Naive thymus-derived CD4-positive, alpha-beta T cell (primary cell): Measurements from ENCODE around the gene ENG. TPM values are rescaled to one million over a fixed set of nuclear protein-coding genes. Genes with fewer than 3 reads are reported as not detected.
A peak's percentile ranks its signal among the peaks of the same experiment; 100 is the strongest.

Source experiments
- ATAC-seq: fragments of 150-1000 bp; cut with Tn5 transposase; 2 replicates; pipeline ENCODE4 v1.10.0; 2021; ENCODE audit warnings: mild to moderate bottlenecking, moderate library complexity
- CTCF ChIA-PET: fragments of 350-600 bp; sonication (Branson Sonifier 250); formaldehyde crosslinking; loops from one replicate; lab custom pipeline; 2021; ENCODE audit warnings: antibody characterized with exemption; lab: Charles Lee
- POLR2A ChIA-PET: fragments of 350-600 bp; sonication (Branson Sonifier 250); formaldehyde crosslinking; loops from one replicate; lab custom pipeline; 2021; ENCODE audit warnings: antibody characterized with exemption, inconsistent platforms; lab: Charles Lee
- DNase-seq, 9 donors: peaks; one replicate each; pipeline versions ENCODE4 v3.0.0 to v3.0.0-alpha.2; 2020 to 2022; ENCODE audit warnings: mixed read lengths in 1 of 9
- H3K27ac ChIP-seq: one replicate; pipeline ENCODE4 v1.7.0; 2013; ENCODE audit warnings: mild to moderate bottlenecking, low read depth, low read length, moderate library complexity
- H3K27me3 ChIP-seq, 2 donors: one replicate each; pipeline ENCODE4 v1.7.0; 2013; ENCODE audit warnings: low read length in 2 of 2, mild to moderate bottlenecking in 2 of 2, moderate library complexity in 2 of 2; ENCODE audit not compliant: control insufficient read depth in 2 of 2, insufficient read depth in 2 of 2
- H3K36me3 ChIP-seq, 3 experiments: 1 replicate in 2 of 3; 2 replicates in 1 of 3; pipeline ENCODE4 v1.7.0; 2013; ENCODE audit warnings: low read length in 3 of 3, mild to moderate bottlenecking in 3 of 3, moderate library complexity in 1 of 3; ENCODE audit not compliant: insufficient read depth in 3 of 3, control insufficient read depth in 2 of 3
- H3K4me1 ChIP-seq, 2 donors: one replicate each; pipeline ENCODE4 v1.7.0; 2013; ENCODE audit warnings: low read length in 2 of 2, mild to moderate bottlenecking in 2 of 2, moderate library complexity in 1 of 2; ENCODE audit not compliant: control insufficient read depth in 2 of 2, insufficient read depth in 2 of 2
- H3K4me3 ChIP-seq: 2 replicates; pipeline ENCODE4 v1.7.0; 2013; ENCODE audit warnings: mild to moderate bottlenecking, low read length
- H3K9me3 ChIP-seq, 3 experiments: 1 replicate in 2 of 3; 2 replicates in 1 of 3; pipeline ENCODE4 v1.7.0; 2013; ENCODE audit warnings: low read length in 3 of 3; ENCODE audit not compliant: control insufficient read depth in 2 of 3
- H3K27ac Mint-ChIP-seq, 9 donors: one replicate each; pipeline ENCODE4 v1.8.0; 2020 to 2022; ENCODE audit warnings: mixed read lengths in 9 of 9, mild to moderate bottlenecking in 8 of 9, moderate library complexity in 5 of 9, inconsistent platforms in 2 of 9
- H3K27me3 Mint-ChIP-seq, 5 donors: one replicate each; pipeline ENCODE4 v1.8.0; 2021 to 2022; ENCODE audit warnings: mixed read lengths in 5 of 5, mild to moderate bottlenecking in 1 of 5
- H3K36me3 Mint-ChIP-seq, 5 donors: one replicate each; pipeline ENCODE4 v1.8.0; 2020 to 2022; ENCODE audit warnings: mixed read lengths in 5 of 5, mild to moderate bottlenecking in 3 of 5, inconsistent platforms in 1 of 5
- H3K4me1 Mint-ChIP-seq, 7 donors: one replicate each; pipeline ENCODE4 v1.8.0; 2020 to 2022; ENCODE audit warnings: mixed read lengths in 7 of 7, mild to moderate bottlenecking in 3 of 7, inconsistent platforms in 1 of 7
- H3K4me3 Mint-ChIP-seq, 10 donors: one replicate each; pipeline ENCODE4 v1.8.0; 2020 to 2022; ENCODE audit warnings: mild to moderate bottlenecking in 10 of 10, mixed read lengths in 10 of 10, moderate library complexity in 6 of 10, inconsistent platforms in 2 of 10
- H3K9me3 Mint-ChIP-seq, 11 donors: one replicate each; pipeline ENCODE4 v1.8.0; 2020 to 2022; ENCODE audit warnings: mixed read lengths in 11 of 11, mild to moderate bottlenecking in 4 of 11, inconsistent platforms in 1 of 11, moderate library complexity in 1 of 11
- intact Hi-C, 2 donors: fragments of 100-400 bp; cut with micrococcal nuclease; formaldehyde crosslinking; loops; one replicate each; pipeline ENCODE4 v1.15.1; 2023
- polyA plus RNA-seq, 2 donors: library from polyadenylated mRNA; unstranded; fragments of 300-500 nt; fragmentation: Illumina TruSeq; gene quantifications; one replicate each; pipeline ENCODE4 v1.2.3, GENCODE V29; 2021
- total RNA-seq, 6 experiments: library from RNA in 5 of 6; stranded (reverse) in 5 of 6; gene quantifications; 1 replicate in 5 of 6; 2 replicates in 1 of 6; pipeline ENCODE4 v1.2.3 and lab custom pipeline; 2021 to 2026

Gene ENG
- total and polyA plus RNA-seq, 7 experiments from 2014 or later, result 4.5 to 25.8 (median 11.2) TPM

DNA sequence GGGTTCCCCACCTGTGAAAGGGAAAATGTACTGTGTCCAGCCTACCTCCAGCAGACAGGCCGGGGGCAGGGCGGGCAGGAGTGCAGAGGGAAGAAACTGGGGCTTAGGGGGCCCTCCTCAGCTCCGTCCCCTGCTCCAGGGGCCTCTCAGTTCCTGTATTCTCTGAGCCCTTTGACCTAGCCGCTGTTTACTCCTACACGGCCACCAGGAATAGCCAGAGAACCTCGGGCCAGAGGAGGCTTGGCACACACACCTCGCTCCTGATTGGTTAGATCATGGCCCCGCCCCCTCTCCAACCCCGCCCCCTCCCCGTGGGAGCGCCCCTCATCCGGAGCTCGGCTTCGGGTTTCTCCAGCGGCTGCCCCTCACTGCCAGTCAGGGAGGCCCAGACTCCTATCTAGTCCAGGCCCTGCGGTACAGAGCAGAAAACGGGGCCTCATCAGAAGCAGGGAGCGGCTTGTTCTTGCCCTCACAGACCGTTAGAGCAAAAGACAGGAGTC, 42.8 kb upstream of the ENG start:
- intact Hi-C loops, result no loop called here
- H3K36me3 Mint-ChIP-seq, result peaks cover 25 to 48% (median 47%) of the 10 kb centered on the region in 5 donors
- Histone ChIP-seq H3K27me3 (no peaks in the 10 kb centered on the region), H3K27ac (peak overlapping the region; percentile 37), H3K9me3 (peaks cover 0 to 23% (median 3%) of the 10 kb centered on the region in 3 experiments), H3K36me3 (peaks cover 21 to 47% (median 26%) of the 10 kb centered on the region in 3 experiments), H3K4me1 (peaks cover 10 to 11% of the 10 kb centered on the region in 2 donors), H3K4me3 (no peak overlapping the region)
- ChIA-PET CTCF (interaction anchor here (1.2 kb wide), 1 partner anchor 25 kb away, joined by 4 read pairs; no protein-coding TSS in a partner anchor), POLR2A (interaction anchor here (0.6 to 2.6 kb wide), 4 partner anchors 9 to 18 kb away, joined by 3 to 12 read pairs (median 4); no protein-coding TSS in a partner anchor)
- ATAC-seq (peak; percentile 36), DNase-seq (peak in 1 of 9 donors; percentile 32)
- peak overlapping the region in 4 of 9 donors; percentile 15 to 65 (median 39) for H3K27ac Mint-ChIP-seq
- H3K4me1 Mint-ChIP-seq, result peaks cover 6 to 47% (median 29%) of the 10 kb centered on the region in 7 donors
- peak overlapping the region in 8 of 10 donors; percentile 2 to 90 (median 60) for H3K4me3 Mint-ChIP-seq
- H3K27me3 Mint-ChIP-seq, result no peaks in the 10 kb centered on the region
- peaks cover 0 to 36% (median 10%) of the 10 kb centered on the region in 11 donors for H3K9me3 Mint-ChIP-seq

DNA sequence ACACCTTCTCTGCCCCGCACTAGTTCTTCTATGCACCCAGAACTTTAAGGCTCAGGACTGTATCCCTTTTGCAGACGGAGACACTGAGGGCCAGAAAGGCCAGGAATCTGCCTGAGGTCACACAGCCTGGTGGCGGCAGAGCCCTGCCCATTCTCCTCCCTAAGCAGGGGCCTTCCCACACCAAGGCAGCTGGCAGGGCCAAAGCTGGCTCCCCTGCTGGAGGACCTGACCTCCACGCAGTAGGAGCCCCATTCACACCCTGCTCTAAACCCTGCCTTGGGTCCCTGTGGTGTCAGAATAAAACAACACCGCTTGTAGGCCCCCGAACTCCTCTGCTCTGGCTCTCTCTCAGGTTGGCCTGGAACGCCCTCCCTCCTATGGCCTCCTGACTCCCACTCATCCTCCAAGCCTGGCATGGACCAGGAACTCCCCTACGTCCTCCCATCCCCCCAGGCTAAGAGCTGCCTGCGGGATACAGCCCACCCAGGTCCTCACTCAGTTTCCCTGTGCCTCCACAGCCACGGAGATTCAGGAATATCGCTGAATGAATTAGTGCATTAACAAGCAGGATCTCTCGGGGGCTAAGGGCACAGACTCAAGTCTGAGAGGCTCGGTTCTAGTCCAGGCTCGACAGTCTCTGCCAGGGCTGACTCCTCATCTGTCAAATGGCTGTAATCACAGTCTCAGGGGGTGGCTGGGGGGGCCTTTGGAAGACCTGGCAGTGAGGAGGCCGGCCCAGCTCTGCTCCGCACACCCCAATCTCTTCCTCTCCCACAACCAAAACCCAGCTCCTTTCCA, 42.1 kb upstream of the ENG start:
- DNase-seq (peak in 1 of 9 donors; percentile 1), ATAC-seq (no peak)
- no peak overlapping the region for H3K4me3 ChIP-seq
- peaks cover 10 to 11% of the 10 kb centered on the region in 2 donors for H3K4me1 ChIP-seq
- Mint-ChIP-seq H3K36me3 (peaks cover 25 to 51% (median 49%) of the 10 kb centered on the region in 5 donors), H3K4me1 (peaks cover 8 to 41% (median 24%) of the 10 kb centered on the region in 7 donors), H3K9me3 (peaks cover 0 to 36% (median 10%) of the 10 kb centered on the region in 11 donors), H3K27ac (peak overlapping the region in 5 of 9 donors; percentile 15 to 51 (median 34)), H3K27me3 (no peaks in the 10 kb centered on the region), H3K4me3 (peak overlapping the region in 2 of 10 donors; percentile 89 to 90)
- H3K9me3 ChIP-seq, result peaks cover 0 to 23% (median 3%) of the 10 kb centered on the region in 3 experiments
- POLR2A ChIA-PET, result interaction anchor here (0.6 to 2.6 kb wide), 6 partner anchors 8 to 43 kb away, joined by 3 to 12 read pairs (median 4); no protein-coding TSS in a partner anchor
- intact Hi-C loops, result no loop called here
- H3K36me3 ChIP-seq, result peaks cover 23 to 52% (median 26%) of the 10 kb centered on the region in 3 experiments
- peak overlapping the region; percentile 35 for H3K27ac ChIP-seq
- H3K27me3 ChIP-seq, result no peaks in the 10 kb centered on the region
- CTCF ChIA-PET, result interaction anchor here (1.2 kb wide), 1 partner anchor 25 kb away, joined by 4 read pairs; no protein-coding TSS in a partner anchor

- Histone ChIP-seq H3K36me3 (peaks cover 23 to 59% (median 26%) of the 10 kb centered on the region in 3 experiments), H3K27me3 (no peaks in the 10 kb centered on the region), H3K27ac (no peak overlapping the region), H3K4me3 (no peak overlapping the region), H3K4me1 (peaks cover 10 to 11% of the 10 kb centered on the region in 2 donors), H3K9me3 (peaks cover 0 to 23% (median 3%) of the 10 kb centered on the region in 3 experiments)
- peaks cover 25 to 56% (median 51%) of the 10 kb centered on the region in 5 donors for H3K36me3 Mint-ChIP-seq
- peak in 1 of 9 donors; percentile 5 for DNase-seq
- peak overlapping the region in 2 of 10 donors; percentile 32 to 78 for H3K4me3 Mint-ChIP-seq
- intact Hi-C loops, result no loop called here
- ChIA-PET CTCF (interaction anchor here (1.2 to 1.5 kb wide), 2 partner anchors 14 to 26 kb away, joined by 4 to 5 read pairs; no protein-coding TSS in a partner anchor), POLR2A (interaction anchor here (0.5 to 1.6 kb wide), 5 partner anchors 9 to 87 kb away, joined by 3 to 5 read pairs (median 4); no protein-coding TSS in a partner anchor)
- H3K4me1 Mint-ChIP-seq, result peaks cover 8 to 41% (median 23%) of the 10 kb centered on the region in 7 donors
- ATAC-seq, result no peak
- peaks cover 0 to 36% (median 10%) of the 10 kb centered on the region in 11 donors for H3K9me3 Mint-ChIP-seq
- H3K27ac Mint-ChIP-seq, result no peak overlapping the region
- no peaks in the 10 kb centered on the region for H3K27me3 Mint-ChIP-seq
Measured at GRCh38 chr9:127895811-127896210, 41.4 kb upstream of the ENG start.

- intact Hi-C loops, result no loop called here
- DNase-seq, result no peak
- no peak overlapping the region for H3K27ac ChIP-seq
- peaks cover 6 to 30% (median 13%) of the 10 kb centered on the region in 7 donors for H3K4me1 Mint-ChIP-seq
- peak overlapping the region in 1 of 10 donors; percentile 12 for H3K4me3 Mint-ChIP-seq
- POLR2A ChIA-PET, result no interaction called here
- CTCF ChIA-PET, result interaction anchor here (0.6 kb wide), 1 partner anchor 28 kb away, joined by 3 read pairs; no protein-coding TSS in a partner anchor
- no peaks in the 10 kb centered on the region for H3K27me3 Mint-ChIP-seq
- peaks cover 23 to 80% (median 26%) of the 10 kb centered on the region in 3 experiments for H3K36me3 ChIP-seq
- H3K36me3 Mint-ChIP-seq, result peaks cover 29 to 69% (median 56%) of the 10 kb centered on the region in 5 donors
- H3K4me3 ChIP-seq, result no peak overlapping the region
- peaks cover 0 to 23% (median 3%) of the 10 kb centered on the region in 3 experiments for H3K9me3 ChIP-seq
- peaks cover 5% of the 10 kb centered on the region in 2 donors for H3K4me1 ChIP-seq
- H3K27me3 ChIP-seq, result no peaks in the 10 kb centered on the region
- H3K9me3 Mint-ChIP-seq, result peaks cover 0 to 36% (median 10%) of the 10 kb centered on the region in 11 donors
- no peak for ATAC-seq
- peak overlapping the region in 2 of 9 donors; percentile 19 to 50 for H3K27ac Mint-ChIP-seq
Measured at GRCh38 chr9:127893392-127893791, 38.9 kb upstream of the ENG start.

- no peak for DNase-seq
- CTCF ChIA-PET, result no interaction called here
- Mint-ChIP-seq H3K27ac (peak overlapping the region in 5 of 9 donors; percentile 4 to 50 (median 43)), H3K4me1 (peaks cover 2 to 26% (median 11%) of the 10 kb centered on the region in 7 donors), H3K27me3 (no peaks in the 10 kb centered on the region), H3K36me3 (peaks cover 29 to 72% (median 56%) of the 10 kb centered on the region in 5 donors), H3K4me3 (no peak overlapping the region), H3K9me3 (peaks cover 0 to 36% (median 10%) of the 10 kb centered on the region in 11 donors)
- Histone ChIP-seq H3K9me3 (peaks cover 0 to 23% (median 3%) of the 10 kb centered on the region in 3 experiments), H3K4me3 (no peak overlapping the region), H3K4me1 (peaks cover 3 to 5% of the 10 kb centered on the region in 2 donors), H3K27ac (no peak overlapping the region), H3K36me3 (peaks cover 25 to 83% (median 26%) of the 10 kb centered on the region in 3 experiments), H3K27me3 (no peaks in the 10 kb centered on the region)
- POLR2A ChIA-PET, result no interaction called here
- ATAC-seq, result no peak
- intact Hi-C loops, result no loop called here
Measured at GRCh38 chr9:127892831-127893230, 38.4 kb upstream of the ENG start.

- H3K9me3 ChIP-seq, result peaks cover 0 to 14% (median 3%) of the 10 kb centered on the region in 3 experiments
- H3K27me3 Mint-ChIP-seq, result no peaks in the 10 kb centered on the region
- intact Hi-C loops, result no loop called here
- H3K4me3 Mint-ChIP-seq, result no peak overlapping the region
- H3K4me1 Mint-ChIP-seq, result peaks cover 0 to 19% (median 10%) of the 10 kb centered on the region in 7 donors
- H3K36me3 Mint-ChIP-seq, result peaks cover 33 to 69% (median 40%) of the 10 kb centered on the region in 5 donors
- DNase-seq (no peak), ATAC-seq (no peak)
- H3K27me3 ChIP-seq, result no peaks in the 10 kb centered on the region
- H3K9me3 Mint-ChIP-seq, result peaks cover 0 to 25% (median 7%) of the 10 kb centered on the region in 11 donors
- H3K4me1 ChIP-seq, result no peaks in the 10 kb centered on the region
- no peak overlapping the region for H3K4me3 ChIP-seq
- POLR2A ChIA-PET, result interaction anchor here (0.9 to 1.4 kb wide), 3 partner anchors 12 to 27 kb away, joined by 3 to 4 read pairs (median 4); partner anchors contain the start of gene ST6GALNAC4
- peak overlapping the region in 3 of 9 donors; percentile 33 to 83 (median 58) for H3K27ac Mint-ChIP-seq
- CTCF ChIA-PET, result interaction anchor here (0.6 to 1.5 kb wide), 3 partner anchors 9 to 155 kb away, joined by 3 to 5 read pairs (median 3); partner anchors contain the start of genes ST6GALNAC6 and TOR2A
- H3K27ac ChIP-seq, result no peak overlapping the region
- peaks cover 31 to 92% (median 35%) of the 10 kb centered on the region in 3 experiments for H3K36me3 ChIP-seq
Measured at GRCh38 chr9:127890053-127890452, 35.6 kb upstream of the ENG start.
